NB4 (cell line): ENCODE measurements around the gene DSTN.

Experiments used
- DNase-seq: peaks from one replicate; pipeline ENCODE4 v3.0.0; 2010; ENCODE audit warnings: low read depth
- H3K4me3 ChIP-seq: one replicate; pipeline ENCODE4 v1.5.1; 2011; ENCODE audit warnings: mild to moderate bottlenecking, low read depth, low read length, moderate library complexity
- MYC ChIP-seq: IDR thresholded peaks from 2 replicates; pipeline ENCODE4 v1.6.1; 2011; ENCODE audit warnings: low read depth, low read length
- POLR2A ChIP-seq: IDR thresholded peaks from 2 replicates; pipeline ENCODE4 v1.6.1; 2011; ENCODE audit warnings: mild to moderate bottlenecking; ENCODE audit not compliant: insufficient read length; ENCODE audit errors: extremely low read depth
- TF ChIP-seq, protein P1 (sequence below): IDR thresholded peaks from 2 replicates; pipeline ENCODE4 v1.6.1; 2011; ENCODE audit warnings: low read depth, low read length
- TF ChIP-seq, protein P2 (sequence below): IDR thresholded peaks from one replicate; pipeline ENCODE4 v1.5.1; 2012; ENCODE audit warnings: low read depth, low read length

DSTN gene

DNA sequence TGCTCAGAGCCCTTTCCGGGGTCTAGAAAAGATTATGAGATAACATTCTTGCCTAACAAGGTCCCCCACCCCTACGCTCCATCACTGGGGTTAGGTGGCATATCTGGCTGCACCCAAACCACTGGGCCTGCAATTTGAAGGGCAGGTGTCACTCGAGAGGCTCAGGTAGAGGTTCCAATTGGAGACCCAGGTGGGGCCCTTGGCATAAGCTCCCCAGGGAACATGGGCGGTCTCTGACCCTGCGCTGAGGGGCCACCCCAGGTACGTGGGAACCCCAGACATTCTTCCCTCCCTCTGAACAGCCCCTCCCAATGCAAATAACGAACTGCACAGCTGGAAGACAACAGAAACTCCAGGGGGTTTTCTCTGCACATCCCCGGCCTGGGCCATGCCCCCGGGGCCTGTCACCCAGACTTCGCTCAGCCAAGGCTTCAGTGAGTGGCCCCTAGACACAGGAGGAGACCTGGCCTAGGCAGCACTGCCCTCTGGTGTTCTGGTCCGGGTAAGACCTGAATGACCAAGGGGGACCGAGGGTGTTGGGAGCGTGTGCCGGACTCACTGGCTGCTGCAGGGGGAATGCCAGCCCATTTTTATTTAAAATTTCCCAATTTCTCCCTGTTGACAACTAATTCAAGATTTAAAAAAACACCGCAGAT, 47.5 kb downstream of the DSTN start:
- peak; percentile 71 for DNase-seq
- TF ChIP-seq, protein P1, sequence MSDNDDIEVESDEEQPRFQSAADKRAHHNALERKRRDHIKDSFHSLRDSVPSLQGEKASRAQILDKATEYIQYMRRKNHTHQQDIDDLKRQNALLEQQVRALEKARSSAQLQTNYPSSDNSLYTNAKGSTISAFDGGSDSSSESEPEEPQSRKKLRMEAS = 0 out of 2 replicates have a peak, but pooled peaks have one; percentile 12
- no peak for TF ChIP-seq POLR2A
- TF ChIP-seq, protein P2, sequence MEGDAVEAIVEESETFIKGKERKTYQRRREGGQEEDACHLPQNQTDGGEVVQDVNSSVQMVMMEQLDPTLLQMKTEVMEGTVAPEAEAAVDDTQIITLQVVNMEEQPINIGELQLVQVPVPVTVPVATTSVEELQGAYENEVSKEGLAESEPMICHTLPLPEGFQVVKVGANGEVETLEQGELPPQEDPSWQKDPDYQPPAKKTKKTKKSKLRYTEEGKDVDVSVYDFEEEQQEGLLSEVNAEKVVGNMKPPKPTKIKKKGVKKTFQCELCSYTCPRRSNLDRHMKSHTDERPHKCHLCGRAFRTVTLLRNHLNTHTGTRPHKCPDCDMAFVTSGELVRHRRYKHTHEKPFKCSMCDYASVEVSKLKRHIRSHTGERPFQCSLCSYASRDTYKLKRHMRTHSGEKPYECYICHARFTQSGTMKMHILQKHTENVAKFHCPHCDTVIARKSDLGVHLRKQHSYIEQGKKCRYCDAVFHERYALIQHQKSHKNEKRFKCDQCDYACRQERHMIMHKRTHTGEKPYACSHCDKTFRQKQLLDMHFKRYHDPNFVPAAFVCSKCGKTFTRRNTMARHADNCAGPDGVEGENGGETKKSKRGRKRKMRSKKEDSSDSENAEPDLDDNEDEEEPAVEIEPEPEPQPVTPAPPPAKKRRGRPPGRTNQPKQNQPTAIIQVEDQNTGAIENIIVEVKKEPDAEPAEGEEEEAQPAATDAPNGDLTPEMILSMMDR = peak; percentile 66
- peak; percentile 46 for TF ChIP-seq MYC
- no peak overlapping the region for H3K4me3 ChIP-seq

DNA sequence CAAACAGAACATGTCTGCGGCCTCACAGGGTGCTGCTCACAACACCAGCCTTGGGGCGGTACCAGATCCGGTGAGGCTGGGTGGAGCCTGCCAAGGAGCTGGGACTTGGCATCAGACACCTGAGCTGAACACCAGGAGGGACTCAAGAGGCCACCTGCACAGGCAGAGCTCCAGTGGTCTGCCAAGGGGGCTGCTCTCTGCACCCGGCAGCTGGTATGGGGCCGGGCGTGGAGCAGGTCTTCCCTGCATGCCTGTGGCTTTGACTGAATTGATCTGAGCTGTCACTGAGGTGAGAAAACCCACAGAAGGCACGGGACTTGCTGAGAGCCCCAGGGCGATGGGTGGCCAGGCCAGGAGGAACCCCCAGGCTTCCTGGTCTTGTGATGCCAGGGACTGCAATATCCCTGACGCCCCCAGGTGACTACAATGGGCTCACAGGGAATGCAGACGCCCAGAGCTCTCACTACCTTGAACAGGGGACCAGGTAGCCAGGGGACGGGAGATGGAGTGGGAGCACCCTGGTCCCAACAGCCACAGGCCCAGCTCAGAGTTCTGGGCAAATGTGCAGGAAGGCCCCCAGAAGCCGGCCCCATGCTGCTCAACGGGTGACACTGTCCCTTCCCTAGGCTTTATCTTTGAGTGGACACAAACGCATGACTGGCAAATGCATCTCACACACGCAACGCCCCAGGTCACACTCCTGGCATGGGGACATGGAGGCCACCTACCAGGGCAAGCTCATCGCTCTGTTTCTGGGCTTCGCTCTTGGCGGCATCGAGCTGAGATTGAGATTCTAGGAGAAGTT, 48.2 kb downstream of the DSTN start:
- no peak for DNase-seq
- TF ChIP-seq, protein P2 = no peak
- TF ChIP-seq MYC = no peak
- no peak for TF ChIP-seq POLR2A
- TF ChIP-seq, protein P1 = no peak
- no peak overlapping the region for H3K4me3 ChIP-seq

- DNase-seq = no peak
- TF ChIP-seq, protein P1 = no peak
- TF ChIP-seq POLR2A = no peak
- TF ChIP-seq MYC = no peak
- TF ChIP-seq, protein P2 = no peak
- no peak overlapping the region for H3K4me3 ChIP-seq
These were observed 48.8 kb downstream of the DSTN start for GRCh38 chr20:17618673-17619013.

- no peak for DNase-seq
- TF ChIP-seq, protein P1 = no peak
- TF ChIP-seq MYC = no peak
- TF ChIP-seq, protein P2 = no peak
- no peak for TF ChIP-seq POLR2A
- no peak overlapping the region for H3K4me3 ChIP-seq
These were observed 49.6 kb downstream of the DSTN start for GRCh38 chr20:17619351-17620093.

GRCh38 chr20:17620371-17621228, 50.7 kb downstream of the DSTN start:
- no peak for DNase-seq
- H3K4me3 ChIP-seq = no peak overlapping the region
- TF ChIP-seq, protein P1 = no peak
- TF ChIP-seq, protein P2 = no peak
- TF ChIP-seq POLR2A (no peak), MYC (no peak)
